H9 (cell line): ENCODE measurements around the gene PDE3B. TPM values are rescaled to one million over a fixed set of nuclear protein-coding genes. Genes with fewer than 3 reads are reported as not detected.

Experiments
- DNase-seq: peaks from one replicate; pipeline ENCODE4 v3.0.0-alpha.2; 2017
- H2AFZ ChIP-seq: one replicate; pipeline ENCODE4 v1.6.1; 2013; ENCODE audit warnings: mild to moderate bottlenecking, low read length, control low read depth, moderate library complexity
- H2AK5ac ChIP-seq: 2 replicates; pipeline ENCODE4 v1.6.1; 2013; ENCODE audit warnings: low read length, control low read depth, mixed read lengths; ENCODE audit not compliant: insufficient read length
- H2BK120ac ChIP-seq: one replicate; pipeline ENCODE4 v1.6.1; 2013; ENCODE audit warnings: low read depth, mild to moderate bottlenecking, low read length, control low read depth, inconsistent platforms; ENCODE audit not compliant: poor library complexity, severe bottlenecking
- H2BK12ac ChIP-seq: 2 replicates; pipeline ENCODE4 v1.6.1; 2013; ENCODE audit warnings: low read length, control low read depth, mixed read lengths, low read depth; ENCODE audit not compliant: insufficient read length
- H2BK15ac ChIP-seq: 2 replicates; pipeline ENCODE4 v1.6.1; 2013; ENCODE audit warnings: low read depth, low read length, control low read depth
- H2BK20ac ChIP-seq: one replicate; pipeline ENCODE4 v1.6.1; 2013; ENCODE audit warnings: low read depth, mild to moderate bottlenecking, low read length, control low read depth, inconsistent platforms; ENCODE audit not compliant: poor library complexity, severe bottlenecking
- H2BK5ac ChIP-seq: 2 replicates; pipeline ENCODE4 v1.6.1; 2013; ENCODE audit warnings: low read length, control low read depth, mixed read lengths; ENCODE audit not compliant: insufficient read length
- H3K14ac ChIP-seq: 2 replicates; pipeline ENCODE4 v1.6.1; 2013; ENCODE audit warnings: low read length, control low read depth; ENCODE audit not compliant: insufficient read depth
- H3K18ac ChIP-seq: 2 replicates; pipeline ENCODE4 v1.6.1; 2013; ENCODE audit warnings: low read depth, mild to moderate bottlenecking, mixed read lengths, low read length, control low read depth; ENCODE audit not compliant: insufficient read length
- H3K23ac ChIP-seq: 2 replicates; pipeline ENCODE4 v1.6.1; 2013; ENCODE audit warnings: low read length, control low read depth, mixed read lengths, low read depth; ENCODE audit not compliant: insufficient read length
- H3K23me2 ChIP-seq: 2 replicates; pipeline ENCODE4 v1.6.1; 2013; ENCODE audit warnings: low read depth, mild to moderate bottlenecking, mixed read lengths, low read length, control low read depth; ENCODE audit not compliant: insufficient read length, poor library complexity, severe bottlenecking
- H3K27ac ChIP-seq: 2 replicates; pipeline ENCODE4 v1.5.1; 2013; ENCODE audit warnings: low read length, control low read depth, mixed read lengths, low read depth; ENCODE audit not compliant: insufficient read length
- H3K27me3 ChIP-seq: 2 replicates; pipeline ENCODE4 v1.6.1; 2013; ENCODE audit warnings: low read length, control low read depth, inconsistent platforms; ENCODE audit not compliant: insufficient read depth
- H3K4ac ChIP-seq: 2 replicates; pipeline ENCODE4 v1.6.1; 2013; ENCODE audit warnings: low read depth, mild to moderate bottlenecking, control low read depth, inconsistent platforms, low read length, moderate library complexity
- H3K4me1 ChIP-seq: 2 replicates; pipeline ENCODE4 v1.6.1; 2013; ENCODE audit warnings: low read length, control low read depth, inconsistent platforms; ENCODE audit not compliant: insufficient read depth
- H3K4me2 ChIP-seq: 2 replicates; pipeline ENCODE4 v1.6.1; 2013; ENCODE audit warnings: low read length, control low read depth, mixed read lengths; ENCODE audit not compliant: insufficient read length, insufficient read depth
- H3K56ac ChIP-seq: 2 replicates; pipeline ENCODE4 v1.6.1; 2013; ENCODE audit warnings: low read depth, mild to moderate bottlenecking, mixed read lengths, low read length, control low read depth; ENCODE audit not compliant: insufficient read length
- H3K79me1 ChIP-seq: 2 replicates; pipeline ENCODE4 v1.6.1; 2013; ENCODE audit warnings: low read depth, mild to moderate bottlenecking, moderate library complexity, low read length, control low read depth, inconsistent platforms; ENCODE audit not compliant: insufficient read depth, poor library complexity, severe bottlenecking
- H3K79me2 ChIP-seq: 2 replicates; pipeline ENCODE4 v1.6.1; 2013; ENCODE audit warnings: low read length, control low read depth, inconsistent platforms; ENCODE audit not compliant: insufficient read depth
- H3K9ac ChIP-seq: 2 replicates; pipeline ENCODE4 v1.6.1; 2013; ENCODE audit warnings: low read length, control low read depth, mixed read lengths; ENCODE audit not compliant: insufficient read length; ENCODE audit errors: extremely low read depth
- H3K9me3 ChIP-seq: one replicate; pipeline ENCODE4 v1.6.1; 2013; ENCODE audit warnings: low read depth, low read length, inconsistent platforms; ENCODE audit not compliant: control insufficient read depth
- H3T11ph ChIP-seq: one replicate; pipeline ENCODE4 v1.6.1; 2013; ENCODE audit warnings: mild to moderate bottlenecking, low read length, control low read depth, inconsistent platforms
- H4K20me1 ChIP-seq: one replicate; pipeline ENCODE4 v1.6.1; 2013; ENCODE audit not compliant: control insufficient read depth, insufficient read length, insufficient read depth
- H4K5ac ChIP-seq: 2 replicates; pipeline ENCODE4 v1.6.1; 2013; ENCODE audit warnings: low read depth, mild to moderate bottlenecking, mixed read lengths, low read length, control low read depth; ENCODE audit not compliant: insufficient read length
- H4K8ac ChIP-seq: replicated peaks from 2 replicates; pipeline ENCODE4 v1.6.1; 2013; ENCODE audit warnings: low read length, control low read depth, mixed read lengths, low read depth; ENCODE audit not compliant: insufficient read length
- H4K91ac ChIP-seq: 2 replicates; pipeline ENCODE4 v1.6.1; 2013; ENCODE audit warnings: low read depth, mild to moderate bottlenecking, moderate library complexity, mixed read lengths, low read length, control low read depth; ENCODE audit not compliant: insufficient read length
- H3K27ac Mint-ChIP-seq, 3 experiments: 2 replicates in 2 of 3; 3 replicates in 1 of 3; pipeline ENCODE4 v1.8.0; 2020 to 2021; ENCODE audit warnings: mixed read lengths in 3 of 3, mild to moderate bottlenecking in 1 of 3, moderate library complexity in 1 of 3
- H3K27me3 Mint-ChIP-seq: 2 replicates; pipeline ENCODE4 v1.8.0; 2021; ENCODE audit warnings: low read depth, mild to moderate bottlenecking, moderate library complexity, mixed read lengths
- H3K36me3 Mint-ChIP-seq, 3 experiments: 2 replicates in 2 of 3; 3 replicates in 1 of 3; pipeline ENCODE4 v1.8.0; 2020 to 2021; ENCODE audit warnings: low read depth in 3 of 3, mixed read lengths in 3 of 3; ENCODE audit not compliant: insufficient read depth in 1 of 3
- H3K4me1 Mint-ChIP-seq, 2 experiments: 2 replicates each; pipeline ENCODE4 v1.8.0; 2020; ENCODE audit warnings: mixed read lengths in 2 of 2
- H3K4me3 Mint-ChIP-seq, 2 experiments: 2 replicates in 1 of 2; 3 replicates in 1 of 2; pipeline ENCODE4 v1.8.0; 2020 to 2021; ENCODE audit warnings: mild to moderate bottlenecking in 2 of 2, mixed read lengths in 2 of 2, moderate library complexity in 1 of 2
- H3K9me3 Mint-ChIP-seq, 2 experiments: 2 replicates in 1 of 2; 3 replicates in 1 of 2; pipeline ENCODE4 v1.8.0; 2020; ENCODE audit warnings: mild to moderate bottlenecking in 2 of 2, mixed read lengths in 2 of 2, moderate library complexity in 1 of 2
- CTCF ChIP-seq: fragments of 200-600 bp; sonication (generic); conservative IDR thresholded peaks from 3 replicates; pipeline ENCODE4 v1.8.0; 2021; ENCODE audit warnings: antibody characterized with exemption, mild to moderate bottlenecking
- WGBS: extraction: QIAGEN DNeasy Blood & Tissue Kit; methylation state at CpG from one replicate; pipeline ENCODE4 v1.1.7; 2013; ENCODE audit warnings: missing lambda C conversion rate, low lambda C conversion rate, mixed read lengths; ENCODE audit not compliant: insufficient read length; ENCODE audit errors: extremely low coverage; 5-methylcytosine and 5-hydroxymethylcytosine counted together
- total RNA-seq: library from RNA; stranded (reverse); gene quantifications from 2 replicates; pipeline ENCODE4 v1.2.1, GENCODE V29; 2021

Gene PDE3B
- total RNA-seq, 1 experiment from 2014 or later: 6.6 TPM

DNA sequence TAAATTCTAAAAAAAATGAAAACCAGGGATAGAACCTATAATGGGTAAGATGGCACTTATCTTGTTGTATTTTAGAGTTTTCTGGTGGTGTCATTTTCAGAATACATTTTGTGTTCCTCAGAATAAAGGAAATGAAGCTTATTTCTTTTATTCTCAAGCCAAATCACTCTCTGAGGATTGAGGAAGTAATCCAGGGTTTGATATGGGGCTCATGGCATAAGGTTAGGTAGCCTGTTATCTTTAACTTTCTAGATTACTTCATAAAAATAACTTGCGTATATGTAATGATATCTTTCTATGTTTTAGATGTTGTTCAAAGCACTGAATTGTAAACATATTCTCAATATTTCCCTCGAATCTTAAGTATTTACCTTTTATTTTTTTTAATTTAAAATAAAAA is 33.5 kb downstream of the PDE3B start:
- no peak overlapping the region for H2BK20ac ChIP-seq
- no peak overlapping the region for H4K5ac ChIP-seq
- H3K9me3 ChIP-seq: no peaks in the 10 kb centered on the region
- no peak overlapping the region for H2BK15ac ChIP-seq
- no peak overlapping the region for H3T11ph ChIP-seq
- peaks cover 0 to 2% of the 10 kb centered on the region in 2 experiments; a peak in 1 of 5 replicates for H3K9me3 Mint-ChIP-seq
- no peak for DNase-seq
- no peak overlapping the region for H4K91ac ChIP-seq
- no CpG with 5 or more reads among the region's 2 CpGs for WGBS
- no peak overlapping the region for H2AK5ac ChIP-seq
- H2BK5ac ChIP-seq: no peak overlapping the region
- no peaks in the 10 kb centered on the region for H3K27me3 Mint-ChIP-seq
- no peak overlapping the region for H3K4ac ChIP-seq
- no peak overlapping the region for H2BK12ac ChIP-seq
- no peak overlapping the region for H4K8ac ChIP-seq
- H3K27ac Mint-ChIP-seq: no peak overlapping the region
- H3K79me2 ChIP-seq: no peaks in the 10 kb centered on the region
- no peaks in the 10 kb centered on the region for H3K4me1 ChIP-seq
- no peak overlapping the region for H3K56ac ChIP-seq
- no peaks in the 10 kb centered on the region for H4K20me1 ChIP-seq
- no peak overlapping the region for H3K9ac ChIP-seq
- H3K18ac ChIP-seq: no peak overlapping the region
- no peaks in the 10 kb centered on the region for H3K27me3 ChIP-seq
- H3K23ac ChIP-seq: no peak overlapping the region
- peaks cover 2% of the 10 kb centered on the region for H3K79me1 ChIP-seq
- no peak overlapping the region for H2BK120ac ChIP-seq
- H3K23me2 ChIP-seq: no peaks in the 10 kb centered on the region
- peaks cover 0 to 7% (median 0%) of the 10 kb centered on the region in 3 experiments; a peak in 2 of 7 replicates for H3K36me3 Mint-ChIP-seq
- peaks cover 4 to 8% of the 10 kb centered on the region in 2 experiments; a peak in 2 of 4 replicates for H3K4me1 Mint-ChIP-seq
- no peak overlapping the region for H3K14ac ChIP-seq
- no peak overlapping the region for H3K4me2 ChIP-seq
- H3K27ac ChIP-seq: no peak overlapping the region
- no peak for TF ChIP-seq CTCF
- H3K4me3 Mint-ChIP-seq: no peak overlapping the region
- H2AFZ ChIP-seq: no peak overlapping the region
